Measurements from ENCODE around the gene SLC50A1. TPM values are rescaled to one million over a fixed set of nuclear protein-coding genes. Genes with fewer than 3 reads are reported as not detected.
"Not testable (repeated sequence)": the region's sequence is repeated elsewhere in the genome, so short reads cannot be mapped to it uniquely, and the experiment has no call there.

The SLC50A1 gene
- total RNA-seq, 1 donor from 2014 or later = 9.4 TPM

DNA sequence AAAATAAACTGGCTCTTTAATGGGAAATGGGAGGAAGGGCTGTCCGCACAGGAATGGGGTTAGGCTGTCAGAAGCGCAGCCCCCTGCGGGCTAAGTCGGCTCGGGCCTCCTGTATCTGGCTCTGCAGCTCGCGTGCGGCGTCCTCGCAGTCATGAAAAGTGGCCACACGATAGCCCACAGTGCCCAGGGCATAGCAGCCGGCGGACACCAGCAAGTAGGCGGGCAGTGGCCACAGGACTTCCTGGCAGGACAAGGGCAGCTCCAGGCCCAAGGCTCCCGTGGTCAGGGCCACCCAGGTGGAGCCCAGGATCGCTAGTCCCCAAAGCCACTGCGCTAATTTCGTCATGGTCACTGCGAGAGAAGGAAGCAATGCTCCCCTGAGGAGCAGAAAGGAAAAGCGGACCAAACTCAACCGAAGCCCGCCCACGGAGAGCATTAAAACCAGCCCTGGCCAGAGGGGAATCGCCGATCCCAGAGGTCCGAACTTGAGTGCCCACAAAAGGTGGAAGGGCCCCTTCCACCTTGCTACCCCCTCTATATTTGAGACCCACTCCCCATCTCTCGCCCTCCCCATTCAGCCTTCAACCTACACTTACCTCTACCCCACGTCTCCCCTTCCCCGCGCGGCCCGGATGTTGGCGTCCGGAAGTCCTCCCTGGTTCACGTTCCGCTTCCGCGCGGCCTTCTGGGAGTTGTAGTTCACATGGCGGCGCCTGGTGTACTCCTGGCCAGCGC is 4.4 kb downstream of the SLC50A1 start, which contains the start of gene DPM3:
TSS of gene DPM3 (minus strand) at position 637 of the 735 bp plus-strand sequence. CDS start at position 346, 291 bp downstream.
- Histone ChIP-seq H3K27me3 (no peaks in the 10 kb centered on the region), H3K36me3 (no peaks in the 10 kb centered on the region), H3K4me3 (peak within 1 kb of the TSS; percentile 70 to 81), H3K4me1 (peaks cover 9 to 18% of the 10 kb centered on the region in 2 donors), H3K9me3 (no peaks in the 10 kb centered on the region), H3K27ac (peak within 1 kb of the TSS; percentile 86 to 88)
- TF ChIP-seq, protein P1, sequence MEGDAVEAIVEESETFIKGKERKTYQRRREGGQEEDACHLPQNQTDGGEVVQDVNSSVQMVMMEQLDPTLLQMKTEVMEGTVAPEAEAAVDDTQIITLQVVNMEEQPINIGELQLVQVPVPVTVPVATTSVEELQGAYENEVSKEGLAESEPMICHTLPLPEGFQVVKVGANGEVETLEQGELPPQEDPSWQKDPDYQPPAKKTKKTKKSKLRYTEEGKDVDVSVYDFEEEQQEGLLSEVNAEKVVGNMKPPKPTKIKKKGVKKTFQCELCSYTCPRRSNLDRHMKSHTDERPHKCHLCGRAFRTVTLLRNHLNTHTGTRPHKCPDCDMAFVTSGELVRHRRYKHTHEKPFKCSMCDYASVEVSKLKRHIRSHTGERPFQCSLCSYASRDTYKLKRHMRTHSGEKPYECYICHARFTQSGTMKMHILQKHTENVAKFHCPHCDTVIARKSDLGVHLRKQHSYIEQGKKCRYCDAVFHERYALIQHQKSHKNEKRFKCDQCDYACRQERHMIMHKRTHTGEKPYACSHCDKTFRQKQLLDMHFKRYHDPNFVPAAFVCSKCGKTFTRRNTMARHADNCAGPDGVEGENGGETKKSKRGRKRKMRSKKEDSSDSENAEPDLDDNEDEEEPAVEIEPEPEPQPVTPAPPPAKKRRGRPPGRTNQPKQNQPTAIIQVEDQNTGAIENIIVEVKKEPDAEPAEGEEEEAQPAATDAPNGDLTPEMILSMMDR (IDR thresholded peaks at IDR 0.05) = no peak
- intact Hi-C loops (cut with DNase I) = loop anchor here (1.0 to 5.0 kb wide), 5 partner anchors 33 to 1153 kb away; partner anchors contain the start of genes KRTCAP2, PMVK, RAB13 and TRIM46
- DNase-seq (ENCODE audit: low spot score in 2 of 2) = peak; percentile 66 to 95

DNA sequence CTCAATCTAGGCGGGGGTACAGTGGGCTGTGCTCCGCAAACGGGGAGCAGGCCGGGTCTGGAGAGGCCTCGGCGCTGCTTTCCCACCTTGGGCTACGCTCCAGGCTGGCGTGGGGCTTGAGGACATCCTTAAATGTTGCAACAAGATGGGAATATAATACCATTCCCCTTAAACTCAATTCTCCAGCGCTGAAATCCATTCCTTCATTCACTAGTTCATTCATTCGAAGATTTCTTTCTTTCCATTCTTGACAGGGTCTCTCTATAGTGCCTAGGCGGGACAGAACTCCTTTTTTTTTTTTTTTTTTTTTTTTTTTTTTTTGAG is 4.9 kb downstream of the SLC50A1 start:
- H3K4me3 ChIP-seq = peak overlapping the region; percentile 70 to 81
- H3K27ac ChIP-seq = peak overlapping the region; percentile 86 to 88
- no peaks in the 10 kb centered on the region for H3K9me3 ChIP-seq
- H3K27me3 ChIP-seq = no peaks in the 10 kb centered on the region
- no peak for DNase-seq (ENCODE audit: low spot score in 2 of 2)
- TF ChIP-seq, protein P1 (IDR thresholded peaks at IDR 0.05) = no peak
- intact Hi-C loops (cut with DNase I) = loop anchor here (1.0 to 2.0 kb wide), 2 partner anchors 33 to 50 kb away; partner anchors contain the start of genes KRTCAP2 and TRIM46
- no peaks in the 10 kb centered on the region for H3K36me3 ChIP-seq
- peaks cover 9 to 18% of the 10 kb centered on the region in 2 donors for H3K4me1 ChIP-seq

DNA sequence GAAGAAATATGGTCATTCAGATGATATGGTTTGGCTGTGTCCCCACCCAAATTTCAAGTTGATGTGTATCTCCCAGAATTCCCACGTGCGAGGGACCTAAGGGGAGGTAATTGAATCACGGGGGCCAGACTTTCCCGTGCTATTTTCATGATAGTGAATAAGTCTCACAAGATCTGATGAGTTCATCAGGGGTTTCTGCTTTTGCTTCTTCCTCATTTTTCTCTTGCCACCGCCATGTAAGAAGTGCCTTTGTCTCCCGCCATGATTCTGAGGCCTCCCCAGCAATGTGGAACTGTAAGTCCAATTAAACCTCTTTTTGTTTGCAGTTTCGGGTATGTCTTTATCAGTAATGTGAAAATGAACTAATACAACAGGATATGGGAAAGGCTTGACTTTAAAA is 6.1 kb downstream of the SLC50A1 start:
- no peaks in the 10 kb centered on the region for H3K27me3 ChIP-seq
- no peak overlapping the region for H3K4me3 ChIP-seq
- intact Hi-C loops (cut with DNase I) = loop anchor here (2.0 kb wide), 1 partner anchor 51 kb away; no protein-coding TSS in a partner anchor
- H3K27ac ChIP-seq = no peak overlapping the region
- peaks cover 8 to 16% of the 10 kb centered on the region in 2 donors for H3K4me1 ChIP-seq
- TF ChIP-seq, protein P1 (IDR thresholded peaks at IDR 0.05) = no peak
- H3K9me3 ChIP-seq = no peaks in the 10 kb centered on the region
- DNase-seq (ENCODE audit: low spot score in 2 of 2) = no peak
- no peaks in the 10 kb centered on the region for H3K36me3 ChIP-seq

DNA sequence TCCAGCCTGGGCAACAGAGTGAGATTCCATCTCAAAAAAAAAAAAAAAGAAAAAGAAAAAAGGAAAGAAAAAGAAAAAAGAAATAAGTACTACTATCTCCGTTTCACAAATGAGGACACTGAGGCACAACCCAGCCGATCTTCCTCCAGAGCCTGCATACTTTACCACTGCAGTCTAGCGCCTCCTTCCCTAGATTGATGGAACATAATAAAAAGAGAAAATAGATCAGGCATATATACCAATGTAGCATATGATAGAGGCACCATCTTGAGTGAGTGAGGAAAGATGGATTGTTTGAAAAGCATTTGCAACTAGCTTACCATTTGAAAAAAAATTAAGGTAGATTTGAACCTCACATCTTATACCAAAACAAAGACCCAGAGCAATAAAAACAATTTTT is 9.8 kb downstream of the SLC50A1 start:
- no peaks in the 10 kb centered on the region for H3K36me3 ChIP-seq
- TF ChIP-seq, protein P1 (IDR thresholded peaks at IDR 0.05) = no peak
- H3K27me3 ChIP-seq = no peaks in the 10 kb centered on the region

DNA sequence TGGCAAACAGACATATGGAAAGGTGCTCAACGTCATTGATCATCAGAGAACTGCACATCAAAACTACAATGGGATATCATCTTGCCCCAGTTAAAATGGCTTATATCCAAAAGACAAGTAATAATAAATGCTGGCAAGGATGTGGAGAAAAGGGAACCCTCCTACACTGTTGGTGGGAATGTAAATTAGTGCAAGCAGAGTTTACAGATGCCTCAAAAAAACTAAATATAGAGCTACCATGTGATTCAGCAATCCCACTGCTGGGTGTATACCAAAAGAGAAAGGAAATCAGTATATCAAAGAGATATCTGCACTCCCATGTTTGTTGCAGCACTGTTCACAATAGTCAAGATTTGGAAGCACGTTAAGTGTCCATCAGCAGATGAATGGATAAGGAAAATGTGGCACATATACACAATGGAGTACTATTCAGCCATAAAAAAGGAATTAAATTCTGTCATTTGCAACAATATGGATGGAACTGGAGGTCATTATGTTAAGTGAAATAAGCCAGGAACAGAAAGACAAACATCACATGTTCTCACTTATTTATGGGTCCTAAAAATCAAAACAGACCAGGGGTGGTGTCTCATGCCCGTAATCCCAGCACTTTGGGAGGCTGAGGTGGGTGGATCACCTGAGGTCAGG is 20.5 kb downstream of the SLC50A1 start:
- H3K27ac ChIP-seq; H3K36me3 ChIP-seq; DNase-seq (ENCODE audit: low spot score in 2 of 2); H3K4me3 ChIP-seq; H3K4me1 ChIP-seq; H3K27me3 ChIP-seq; H3K9me3 ChIP-seq; intact Hi-C loops (cut with DNase I): not testable (repeated sequence)

More for the DNA sequence above, 9.8 kb downstream of the SLC50A1 start:
- DNase-seq (ENCODE audit: low spot score in 2 of 2) = no peak
- intact Hi-C loops (cut with DNase I) = no loop called here
- Histone ChIP-seq H3K4me1 (no peaks in the 10 kb centered on the region), H3K4me3 (no peak overlapping the region), H3K27ac (no peak overlapping the region), H3K9me3 (no peaks in the 10 kb centered on the region)

DNA sequence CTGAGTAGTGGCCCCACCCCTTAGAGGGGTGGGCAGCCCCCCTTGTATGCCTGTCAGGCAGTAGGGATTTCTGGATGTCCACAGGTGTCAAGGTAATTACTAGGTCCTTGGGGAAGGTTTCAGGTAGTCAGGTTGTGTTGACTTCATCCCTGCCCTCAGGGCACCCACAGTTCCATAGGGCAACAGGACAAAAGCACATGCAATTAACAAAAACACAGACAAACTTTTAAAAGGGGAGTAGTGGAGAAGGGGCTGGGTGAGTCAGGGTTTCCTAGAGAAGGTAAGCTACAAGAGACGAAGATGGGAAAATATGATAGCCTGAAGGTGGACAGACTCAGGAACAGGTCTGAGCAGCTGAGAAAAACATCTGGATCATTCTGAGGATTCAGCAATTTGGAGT is 23.3 kb downstream of the SLC50A1 start:
- no peaks in the 10 kb centered on the region for H3K27me3 ChIP-seq
- no peak overlapping the region for H3K27ac ChIP-seq
- H3K4me1 ChIP-seq = no peaks in the 10 kb centered on the region
- TF ChIP-seq, protein P1 (IDR thresholded peaks at IDR 0.05) = no peak
- H3K4me3 ChIP-seq = no peak overlapping the region
- no peaks in the 10 kb centered on the region for H3K36me3 ChIP-seq
- no peaks in the 10 kb centered on the region for H3K9me3 ChIP-seq
- no peak for DNase-seq (ENCODE audit: low spot score in 2 of 2)
- intact Hi-C loops (cut with DNase I) = no loop called here
